ENCODE results near the gene PDE11A. TPM values are rescaled to one million over a fixed set of nuclear protein-coding genes. Genes with fewer than 3 reads are reported as not detected.

The PDE11A gene
- total RNA-seq, 1 experiment from 2014 or later, result 0.61 TPM

GRCh38 chr2:177741866-177742265 is 330.7 kb downstream of the PDE11A start:
- DNase-seq (ENCODE audit: low read depth, low spot score) (no peak), ATAC-seq (no peak)
- ChIA-PET RAD21 (ENCODE audit: low non-redundant PET in 1 of 2, low total read pairs in 2 of 2, uncharacterized antibody in 2 of 2, unreplicated experiment in 2 of 2) (no interaction called here), POLR2A (no interaction called here), CTCF (no interaction called here)
- intact Hi-C loops (cut with micrococcal nuclease), result no loop called here
- TF ChIP-seq SP1 (IDR thresholded peaks at IDR 0.05; ENCODE audit: low read depth) (no peak), FOSL1 (IDR thresholded peaks at IDR 0.05; ENCODE audit: low read depth) (no peak)
- TF ChIP-seq, protein P1, sequence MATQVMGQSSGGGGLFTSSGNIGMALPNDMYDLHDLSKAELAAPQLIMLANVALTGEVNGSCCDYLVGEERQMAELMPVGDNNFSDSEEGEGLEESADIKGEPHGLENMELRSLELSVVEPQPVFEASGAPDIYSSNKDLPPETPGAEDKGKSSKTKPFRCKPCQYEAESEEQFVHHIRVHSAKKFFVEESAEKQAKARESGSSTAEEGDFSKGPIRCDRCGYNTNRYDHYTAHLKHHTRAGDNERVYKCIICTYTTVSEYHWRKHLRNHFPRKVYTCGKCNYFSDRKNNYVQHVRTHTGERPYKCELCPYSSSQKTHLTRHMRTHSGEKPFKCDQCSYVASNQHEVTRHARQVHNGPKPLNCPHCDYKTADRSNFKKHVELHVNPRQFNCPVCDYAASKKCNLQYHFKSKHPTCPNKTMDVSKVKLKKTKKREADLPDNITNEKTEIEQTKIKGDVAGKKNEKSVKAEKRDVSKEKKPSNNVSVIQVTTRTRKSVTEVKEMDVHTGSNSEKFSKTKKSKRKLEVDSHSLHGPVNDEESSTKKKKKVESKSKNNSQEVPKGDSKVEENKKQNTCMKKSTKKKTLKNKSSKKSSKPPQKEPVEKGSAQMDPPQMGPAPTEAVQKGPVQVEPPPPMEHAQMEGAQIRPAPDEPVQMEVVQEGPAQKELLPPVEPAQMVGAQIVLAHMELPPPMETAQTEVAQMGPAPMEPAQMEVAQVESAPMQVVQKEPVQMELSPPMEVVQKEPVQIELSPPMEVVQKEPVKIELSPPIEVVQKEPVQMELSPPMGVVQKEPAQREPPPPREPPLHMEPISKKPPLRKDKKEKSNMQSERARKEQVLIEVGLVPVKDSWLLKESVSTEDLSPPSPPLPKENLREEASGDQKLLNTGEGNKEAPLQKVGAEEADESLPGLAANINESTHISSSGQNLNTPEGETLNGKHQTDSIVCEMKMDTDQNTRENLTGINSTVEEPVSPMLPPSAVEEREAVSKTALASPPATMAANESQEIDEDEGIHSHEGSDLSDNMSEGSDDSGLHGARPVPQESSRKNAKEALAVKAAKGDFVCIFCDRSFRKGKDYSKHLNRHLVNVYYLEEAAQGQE (IDR thresholded peaks at IDR 0.05; ENCODE audit: low read depth), result no peak
- Histone ChIP-seq H4K20me1 (ENCODE audit: insufficient read depth) (no peaks in the 10 kb centered on the region), H3K4me1 (ENCODE audit: control insufficient read depth in 1 of 2, insufficient read depth in 2 of 2, low read length in 2 of 2) (no peaks in the 10 kb centered on the region), H3K4me2 (ENCODE audit: low read length) (no peak overlapping the region), H3K79me2 (ENCODE audit: insufficient read depth, low read length) (no peaks in the 10 kb centered on the region), H3K4me3 (replicated peaks in 1 of 2; ENCODE audit: low read depth in 1 of 2, low read length in 2 of 2) (no peak overlapping the region), H2AFZ (ENCODE audit: low read depth, low read length, poor library complexity, severe bottlenecking) (no peak overlapping the region), H3K9me3 (ENCODE audit: control insufficient read depth in 1 of 2, insufficient read depth in 1 of 2, low read depth in 1 of 2, low read length in 2 of 2) (no peaks in the 10 kb centered on the region), H3K27me3 (ENCODE audit: insufficient read depth, low read length) (0 out of 2 replicates have a peak, but pooled peaks cover 3% of the 10 kb centered on the region), H3K9ac (ENCODE audit: low read length) (no peak overlapping the region), H3K9me2 (ENCODE audit: insufficient read depth) (no peaks in the 10 kb centered on the region), H3K27ac (ENCODE audit: low read depth, low read length) (no peak overlapping the region), H3K36me3 (ENCODE audit: control insufficient read depth in 1 of 2, insufficient read depth in 2 of 2, low read length in 2 of 2) (no peaks in the 10 kb centered on the region)
- no TSS peak for BruUV-seq (replicated peaks)

DNA sequence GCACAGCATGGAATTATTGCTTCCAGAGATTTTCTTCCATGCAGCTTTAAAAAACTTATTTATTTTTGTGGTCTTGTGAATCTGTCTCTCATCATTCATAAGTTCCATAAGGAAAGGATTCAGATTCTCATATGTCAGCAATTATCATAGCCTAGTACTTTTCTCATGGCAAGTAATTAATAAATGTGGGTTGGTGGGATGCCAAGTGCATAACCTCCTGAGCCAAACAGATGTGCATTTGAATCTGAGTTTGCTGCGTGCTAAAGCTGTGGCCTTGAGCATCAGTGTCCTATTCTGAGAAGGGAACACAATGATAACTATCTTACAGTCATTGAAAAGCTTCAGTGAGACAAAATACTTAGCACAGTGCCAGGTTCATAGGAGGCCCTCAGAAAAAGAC is 331.9 kb downstream of the PDE11A start:
- H3K36me3 ChIP-seq (ENCODE audit: control insufficient read depth in 1 of 2, insufficient read depth in 2 of 2, low read length in 2 of 2), result no peaks in the 10 kb centered on the region
- ATAC-seq, result no peak
- TF ChIP-seq SP1 (IDR thresholded peaks at IDR 0.05; ENCODE audit: low read depth), result no peak
- no peak for TF ChIP-seq FOSL1 (IDR thresholded peaks at IDR 0.05; ENCODE audit: low read depth)
- TF ChIP-seq ELF1 (IDR thresholded peaks at IDR 0.05; ENCODE audit: borderline replicate concordance, low read depth), result no peak
- TF ChIP-seq ZFX (IDR thresholded peaks at IDR 0.05), result no peak
- TF ChIP-seq YY1 (IDR thresholded peaks at IDR 0.05; ENCODE audit: extremely low read depth, insufficient replicate concordance, low read depth, low read length), result no peak
- TF ChIP-seq ZNF274 (IDR thresholded peaks at IDR 0.05; ENCODE audit: low read depth, low read length), result no peak
- no peak for TF ChIP-seq TCF7L2 (IDR thresholded peaks at IDR 0.05; ENCODE audit: borderline replicate concordance, extremely low read depth, insufficient read depth, insufficient read length)
- DNase-seq (ENCODE audit: low read depth, low spot score), result no peak
- no peak overlapping the region for H3K27ac ChIP-seq (ENCODE audit: low read depth, low read length)
- no peak overlapping the region for H3K4me3 ChIP-seq (replicated peaks in 1 of 2; ENCODE audit: low read depth in 1 of 2, low read length in 2 of 2)
- no peak overlapping the region for H2AFZ ChIP-seq (ENCODE audit: low read depth, low read length, poor library complexity, severe bottlenecking)
- H4K20me1 ChIP-seq (ENCODE audit: insufficient read depth), result no peaks in the 10 kb centered on the region
- ChIA-PET POLR2A (no interaction called here), CTCF (no interaction called here), RAD21 (ENCODE audit: low non-redundant PET in 1 of 2, low total read pairs in 2 of 2, uncharacterized antibody in 2 of 2, unreplicated experiment in 2 of 2) (no interaction called here)
- no peak overlapping the region for H3K9ac ChIP-seq (ENCODE audit: low read length)
- no TSS peak for BruUV-seq (replicated peaks)
- H3K4me2 ChIP-seq (ENCODE audit: low read length), result no peak overlapping the region
- no peaks in the 10 kb centered on the region for H3K9me2 ChIP-seq (ENCODE audit: insufficient read depth)
- no peaks in the 10 kb centered on the region for H3K9me3 ChIP-seq (ENCODE audit: control insufficient read depth in 1 of 2, insufficient read depth in 1 of 2, low read depth in 1 of 2, low read length in 2 of 2)
- no peaks in the 10 kb centered on the region for H3K79me2 ChIP-seq (ENCODE audit: insufficient read depth, low read length)
- 0 out of 2 replicates have a peak, but pooled peaks cover 3% of the 10 kb centered on the region for H3K27me3 ChIP-seq (ENCODE audit: insufficient read depth, low read length)
- no peaks in the 10 kb centered on the region for H3K4me1 ChIP-seq (ENCODE audit: control insufficient read depth in 1 of 2, insufficient read depth in 2 of 2, low read length in 2 of 2)
- intact Hi-C loops (cut with micrococcal nuclease), result no loop called here
